NCI-H2029 (cell line): Measurements from ENCODE around the gene BCLAF3.

Source experiments
- DNase-seq: peaks from one replicate; lab custom pipeline; 2025; lab: John Stamatoyannopoulos, UW

Gene BCLAF3

GRCh38 chrX:19966056-19966455 is 24.8 kb downstream of the BCLAF3 start:
- no peak for DNase-seq

GRCh38 chrX:19964017-19964710 is 26.7 kb downstream of the BCLAF3 start:
- DNase-seq: no peak

- no peak for DNase-seq
Measured at GRCh38 chrX:19960913-19961312, 29.9 kb downstream of the BCLAF3 start.

GRCh38 chrX:19958552-19959486 is 32.0 kb downstream of the BCLAF3 start:
- DNase-seq: no peak

GRCh38 chrX:19956923-19957322 is 33.9 kb downstream of the BCLAF3 start:
- no peak for DNase-seq

GRCh38 chrX:19956306-19956705 is 34.6 kb downstream of the BCLAF3 start:
- DNase-seq: no peak

- no peak for DNase-seq
Measured at GRCh38 chrX:19955306-19955705, 35.6 kb downstream of the BCLAF3 start.

- DNase-seq: no peak
Measured at GRCh38 chrX:19954335-19955096, 36.3 kb downstream of the BCLAF3 start.

- DNase-seq: no peak
Measured at GRCh38 chrX:19953145-19953544, 37.7 kb downstream of the BCLAF3 start.

- DNase-seq: no peak
Measured at GRCh38 chrX:19949340-19949739, 41.5 kb downstream of the BCLAF3 start.

- no peak for DNase-seq
Measured at GRCh38 chrX:19947612-19948011, 43.2 kb downstream of the BCLAF3 start.
